IMR-90 (cell line): ENCODE data around the gene GOLGA5. TPM values are rescaled to one million over a fixed set of nuclear protein-coding genes. Genes with fewer than 3 reads are reported as not detected.
A peak's percentile ranks its signal among the peaks of the same experiment; 100 is the strongest.

ENCODE experiments used
- ATAC-seq: fragments of 200-7000 bp; cut with Tn5 transposase; 2 replicates; pipeline ENCODE4 v1.9.1; 2020; ENCODE audit warnings: low read depth, mild to moderate bottlenecking, moderate library complexity
- BruUV-seq: library from RNA; stranded (reverse); fragments of 400-500 nt; replicated peaks from 2 replicates; lab custom pipeline; 2021; lab: Mats Ljungman, UMichigan
- CTCF ChIA-PET: fragments of 300-600 bp; formaldehyde crosslinking; extraction: SDS; loops from one replicate; lab custom pipeline; 2021; ENCODE audit warnings: antibody characterized with exemption; lab: Yijun Ruan, JAX
- POLR2A ChIA-PET: fragments of 300-600 bp; sonication (Branson Sonifier 250); formaldehyde crosslinking; loops from one replicate; lab custom pipeline; 2022; ENCODE audit warnings: antibody characterized with exemption; ENCODE audit not compliant: unreplicated experiment; lab: Charles Lee
- DNase-seq: peaks from one replicate; pipeline ENCODE4 v3.0.0; 2013
- H2AFZ ChIP-seq: replicated peaks from 2 replicates; pipeline ENCODE3; 2013; ENCODE audit warnings: low read length, mild to moderate bottlenecking; ENCODE audit not compliant: poor library complexity
- H2AK5ac ChIP-seq: 2 replicates; pipeline ENCODE4 v1.6.1; 2013; ENCODE audit warnings: low read depth, low read length, inconsistent platforms
- H2AK9ac ChIP-seq: replicated peaks from 2 replicates; pipeline ENCODE3; 2013; ENCODE audit warnings: mild to moderate bottlenecking, low read depth, low read length, moderate library complexity; ENCODE audit not compliant: poor library complexity
- H2BK120ac ChIP-seq: 2 replicates; pipeline ENCODE4 v1.6.1; 2013; ENCODE audit warnings: low read depth, low read length, inconsistent platforms
- H2BK15ac ChIP-seq: 3 replicates; pipeline ENCODE4 v1.6.1; 2013; ENCODE audit warnings: low read depth, low read length, inconsistent platforms
- H2BK20ac ChIP-seq: 2 replicates; pipeline ENCODE4 v1.6.1; 2013; ENCODE audit warnings: low read depth, mild to moderate bottlenecking, inconsistent platforms, low read length, moderate library complexity
- H2BK5ac ChIP-seq: 2 replicates; pipeline ENCODE4 v1.6.1; 2013; ENCODE audit warnings: mild to moderate bottlenecking, low read depth, low read length, inconsistent platforms; ENCODE audit not compliant: poor library complexity, severe bottlenecking
- H3K14ac ChIP-seq: replicated peaks from 2 replicates; pipeline ENCODE4 v1.6.1; 2013; ENCODE audit warnings: low read depth, low read length, inconsistent platforms
- H3K18ac ChIP-seq: 2 replicates; pipeline ENCODE4 v1.6.1; 2013; ENCODE audit warnings: low read depth, low read length, control low read depth
- H3K23ac ChIP-seq: 2 replicates; pipeline ENCODE4 v1.6.1; 2013; ENCODE audit warnings: low read depth, low read length, inconsistent platforms
- H3K27ac ChIP-seq: 2 replicates; pipeline ENCODE4 v1.5.1; 2013; ENCODE audit warnings: mild to moderate bottlenecking, control low read depth, low read length; ENCODE audit not compliant: insufficient read depth
- H3K27me3 ChIP-seq: 2 replicates; pipeline ENCODE4 v1.6.1; 2013; ENCODE audit warnings: low read length; ENCODE audit not compliant: control insufficient read depth, insufficient read depth
- H3K36me3 ChIP-seq: 2 replicates; pipeline ENCODE4 v1.6.1; 2013; ENCODE audit warnings: low read length, mixed read lengths; ENCODE audit not compliant: control insufficient read depth, insufficient read depth
- H3K4ac ChIP-seq: 2 replicates; pipeline ENCODE4 v1.6.1; 2013; ENCODE audit warnings: low read depth, low read length, inconsistent platforms
- H3K4me1 ChIP-seq: 2 replicates; pipeline ENCODE4 v1.6.1; 2013; ENCODE audit warnings: low read length, mixed read lengths; ENCODE audit not compliant: control insufficient read depth, insufficient read depth
- H3K4me2 ChIP-seq: 2 replicates; pipeline ENCODE4 v1.6.1; 2013; ENCODE audit warnings: low read depth, mild to moderate bottlenecking, control low read depth, low read length, moderate library complexity
- H3K4me3 ChIP-seq: 2 replicates; pipeline ENCODE4 v1.5.1; 2013; ENCODE audit warnings: low read depth, mild to moderate bottlenecking, control low read depth, low read length, moderate library complexity; ENCODE audit not compliant: insufficient read depth
- H3K56ac ChIP-seq: 2 replicates; pipeline ENCODE4 v1.6.1; 2013; ENCODE audit warnings: low read length, inconsistent platforms; ENCODE audit not compliant: insufficient read depth; ENCODE audit errors: extremely low read depth
- H3K79me1 ChIP-seq, 2 experiments: 2 replicates each; pipeline ENCODE4 v1.6.1; 2013; ENCODE audit warnings: low read length in 2 of 2, inconsistent platforms in 1 of 2, low read depth in 1 of 2
- H3K9ac ChIP-seq: 2 replicates; pipeline ENCODE4 v1.6.1; 2013; ENCODE audit warnings: low read depth, low read length, control low read depth
- H3K9me1 ChIP-seq: 2 replicates; pipeline ENCODE4 v1.6.1; 2013; ENCODE audit warnings: low read length, inconsistent platforms; ENCODE audit not compliant: insufficient read depth
- H3K9me3 ChIP-seq: 2 replicates; pipeline ENCODE4 v1.6.1; 2013; ENCODE audit warnings: low read length; ENCODE audit not compliant: control insufficient read depth, insufficient read depth
- H4K20me1 ChIP-seq: 2 replicates; pipeline ENCODE4 v1.6.1; 2013; ENCODE audit warnings: low read length, inconsistent platforms; ENCODE audit not compliant: insufficient read depth
- H4K5ac ChIP-seq: 2 replicates; pipeline ENCODE4 v1.6.1; 2013; ENCODE audit warnings: mild to moderate bottlenecking, low read depth, low read length, control low read depth
- H4K8ac ChIP-seq, 2 experiments: 2 replicates each; pipeline ENCODE4 v1.6.1; 2013; ENCODE audit warnings: low read depth in 2 of 2, low read length in 2 of 2, control low read depth in 1 of 2, inconsistent platforms in 1 of 2
- H4K91ac ChIP-seq: 2 replicates; pipeline ENCODE4 v1.6.1; 2013; ENCODE audit warnings: low read depth, low read length, inconsistent platforms; ENCODE audit not compliant: insufficient read depth
- BHLHE40 ChIP-seq: fragments of 150-350 bp; IDR thresholded peaks from 2 replicates; pipeline ENCODE4 v1.6.1; 2016; ENCODE audit warnings: mild to moderate bottlenecking, low read depth, low read length
- CEBPB ChIP-seq: IDR thresholded peaks from 2 replicates; pipeline ENCODE4 v1.6.1; 2012; ENCODE audit warnings: low read depth, low read length, improper control_type of control experiment
- CTCF ChIP-seq: conservative IDR thresholded peaks from 2 replicates; pipeline ENCODE4 v1.5.1; 2012; ENCODE audit warnings: mild to moderate bottlenecking, low read depth, low read length, improper control_type of control experiment
- MAFK ChIP-seq: IDR thresholded peaks from 2 replicates; pipeline ENCODE4 v1.6.1; 2012; ENCODE audit warnings: low read depth, low read length, improper control_type of control experiment
- MAZ ChIP-seq: IDR thresholded peaks from 2 replicates; pipeline ENCODE4 v1.6.1; 2012; ENCODE audit warnings: low read depth, mild to moderate bottlenecking, low read length, improper control_type of control experiment, moderate library complexity, borderline replicate concordance
- MXI1 ChIP-seq: IDR thresholded peaks from 2 replicates; pipeline ENCODE4 v1.6.1; 2012; ENCODE audit warnings: low read depth, mild to moderate bottlenecking, low read length, moderate library complexity, borderline replicate concordance
- POLR2A ChIP-seq: IDR thresholded peaks from 2 replicates; pipeline ENCODE4 v1.6.1; 2012; ENCODE audit warnings: mild to moderate bottlenecking, low read depth, low read length
- RAD21 ChIP-seq: IDR thresholded peaks from 2 replicates; pipeline ENCODE4 v1.6.1; 2012; ENCODE audit warnings: low read length, improper control_type of control experiment
- RCOR1 ChIP-seq: IDR thresholded peaks from 2 replicates; pipeline ENCODE4 v1.6.1; 2012; ENCODE audit warnings: mild to moderate bottlenecking, low read length, improper control_type of control experiment; ENCODE audit not compliant: insufficient replicate concordance
- RFX5 ChIP-seq: IDR thresholded peaks from 2 replicates; pipeline ENCODE4 v1.8.0; 2012; ENCODE audit warnings: low read depth, mild to moderate bottlenecking, low read length, moderate library complexity
- SMC3 ChIP-seq: fragments of 150-350 bp; IDR thresholded peaks from 2 replicates; pipeline ENCODE4 v1.6.1; 2016; ENCODE audit warnings: low read depth, mild to moderate bottlenecking, antibody characterized with exemption, low read length, moderate library complexity
- WGBS, 2 experiments: methylation state at CpG; one replicate each; pipeline versions ENCODE4 v1.1.5 to v1.1.7; 2013; ENCODE audit warnings: missing lambda C conversion rate in 2 of 2; ENCODE audit not compliant: insufficient read length in 1 of 2; ENCODE audit errors: extremely low coverage in 2 of 2; 5-methylcytosine and 5-hydroxymethylcytosine counted together
- dilution Hi-C: fragments of 300-500 bp; cut with HindIII; formaldehyde crosslinking; loops from one replicate; pipeline ENCODE4 v1.14.3; 2018; ENCODE audit warnings: low sequenced_read_pairs; ENCODE audit not compliant: unreplicated experiment
- in situ Hi-C: fragments of 300-500 bp; cut with MboI; formaldehyde crosslinking; loops from 3 replicates; pipeline ENCODE4 v1.14.3; 2019; ENCODE audit warnings: low sequenced_read_pairs, inconsistent platforms, mixed read lengths
- intact Hi-C: fragments of 100-400 bp; cut with micrococcal nuclease; formaldehyde crosslinking; loops from 2 replicates; pipeline ENCODE4 v1.10.0; 2022
- polyA plus RNA-seq, 3 experiments: library from polyadenylated mRNA; depleted of rRNA; stranded (reverse); fragments of >200 nt; gene quantifications; 2 replicates each; pipeline ENCODE4 v1.2.3, GENCODE V29; 2012; ENCODE audit warnings: low replicate concordance in 1 of 3
- total RNA-seq: library from RNA; depleted of rRNA; stranded (reverse); fragments of >200 nt; gene quantifications from 2 replicates; pipeline ENCODE4 v1.2.3, GENCODE V29; 2012
- TF ChIP-seq, protein P1 (sequence below): fragments of 150-350 bp; IDR thresholded peaks from 2 replicates; pipeline ENCODE4 v1.6.1; 2017; ENCODE audit warnings: mild to moderate bottlenecking, antibody characterized with exemption, low read length, low read depth

Gene GOLGA5
- total and polyA plus RNA-seq, 2 of the 4 experiments (the other 2 are of a cell fraction): 35.0 to 59.5 TPM

- Histone ChIP-seq H3K27ac (no peak overlapping the region), H2BK15ac (no peak overlapping the region), H4K91ac (no peak overlapping the region), H3K18ac (no peak overlapping the region), H2BK120ac (no peak overlapping the region), H3K56ac (no peak overlapping the region), H3K79me1 (no peaks in the 10 kb centered on the region), H3K4me2 (no peak overlapping the region), H2AK5ac (no peak overlapping the region), H3K4ac (no peak overlapping the region), H2BK20ac (no peak overlapping the region), H3K9me3 (peaks cover 8% of the 10 kb centered on the region), H3K4me1 (no peaks in the 10 kb centered on the region), H4K20me1 (no peaks in the 10 kb centered on the region), H2AFZ (no peak overlapping the region), H4K5ac (no peak overlapping the region), H2BK5ac (no peak overlapping the region), H4K8ac (no peak overlapping the region), H3K23ac (no peak overlapping the region), H3K14ac (no peak overlapping the region), H3K4me3 (no peak overlapping the region), H2AK9ac (no peak overlapping the region), H3K9ac (no peak overlapping the region), H3K27me3 (peaks cover 3% of the 10 kb centered on the region; the same call in 1 of the 2 replicates), H3K9me1 (no peaks in the 10 kb centered on the region), H3K36me3 (no peaks in the 10 kb centered on the region)
- dilution Hi-C loops: no loop called here
- 100% methylated on average over 1 of the region's 3 CpGs; no CpG with 5 or more reads in 1 of the 2 experiments for WGBS, 2 experiments
- in situ Hi-C loops: no loop called here
- no TSS peak for BruUV-seq
- ChIA-PET CTCF (no interaction called here), POLR2A (no interaction called here)
- intact Hi-C loops: no loop called here
- TF ChIP-seq RCOR1: no peak
- no peak for TF ChIP-seq MAZ
- no peak for TF ChIP-seq MXI1
- TF ChIP-seq SMC3: no peak
- TF ChIP-seq CEBPB: no peak
- TF ChIP-seq BHLHE40: no peak
- TF ChIP-seq, protein P1, sequence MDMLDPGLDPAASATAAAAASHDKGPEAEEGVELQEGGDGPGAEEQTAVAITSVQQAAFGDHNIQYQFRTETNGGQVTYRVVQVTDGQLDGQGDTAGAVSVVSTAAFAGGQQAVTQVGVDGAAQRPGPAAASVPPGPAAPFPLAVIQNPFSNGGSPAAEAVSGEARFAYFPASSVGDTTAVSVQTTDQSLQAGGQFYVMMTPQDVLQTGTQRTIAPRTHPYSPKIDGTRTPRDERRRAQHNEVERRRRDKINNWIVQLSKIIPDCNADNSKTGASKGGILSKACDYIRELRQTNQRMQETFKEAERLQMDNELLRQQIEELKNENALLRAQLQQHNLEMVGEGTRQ: no peak
- no peak for TF ChIP-seq MAFK
- TF ChIP-seq CTCF: no peak
- no peak for TF ChIP-seq POLR2A
- no peak for TF ChIP-seq RFX5
- TF ChIP-seq RAD21: no peak
- no peak for ATAC-seq
- DNase-seq: peak; percentile 13
Measured at GRCh38 chr14:92866181-92866752, 72.2 kb downstream of the GOLGA5 start.
